ENCODE data around the gene SPAG17.

- TF ChIP-seq ESRRA (CRISPR knock-in tag; IDR thresholded peaks at IDR 0.05; ENCODE audit: borderline replicate concordance) (no peak), CTCF (IDR thresholded peaks at IDR 0.05) (no peak), ZNF121 (CRISPR knock-in tag; IDR thresholded peaks at IDR 0.05) (no peak), ATF1 (CRISPR knock-in tag; IDR thresholded peaks at IDR 0.05) (no peak), TCF7 (CRISPR knock-in tag; IDR thresholded peaks at IDR 0.05; ENCODE audit: low read depth) (no peak), RELA (CRISPR knock-in tag; IDR thresholded peaks at IDR 0.05; ENCODE audit: borderline replicate concordance) (no peak), GABPB1 (CRISPR knock-in tag; IDR thresholded peaks at IDR 0.05) (no peak)
- TF ChIP-seq, protein P1, sequence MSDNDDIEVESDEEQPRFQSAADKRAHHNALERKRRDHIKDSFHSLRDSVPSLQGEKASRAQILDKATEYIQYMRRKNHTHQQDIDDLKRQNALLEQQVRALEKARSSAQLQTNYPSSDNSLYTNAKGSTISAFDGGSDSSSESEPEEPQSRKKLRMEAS (CRISPR knock-in tag; IDR thresholded peaks at IDR 0.05), result no peak
- TF ChIP-seq, protein P2, sequence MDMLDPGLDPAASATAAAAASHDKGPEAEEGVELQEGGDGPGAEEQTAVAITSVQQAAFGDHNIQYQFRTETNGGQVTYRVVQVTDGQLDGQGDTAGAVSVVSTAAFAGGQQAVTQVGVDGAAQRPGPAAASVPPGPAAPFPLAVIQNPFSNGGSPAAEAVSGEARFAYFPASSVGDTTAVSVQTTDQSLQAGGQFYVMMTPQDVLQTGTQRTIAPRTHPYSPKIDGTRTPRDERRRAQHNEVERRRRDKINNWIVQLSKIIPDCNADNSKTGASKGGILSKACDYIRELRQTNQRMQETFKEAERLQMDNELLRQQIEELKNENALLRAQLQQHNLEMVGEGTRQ (CRISPR knock-in tag; IDR thresholded peaks at IDR 0.05), result no peak
- TF ChIP-seq, protein P3, sequence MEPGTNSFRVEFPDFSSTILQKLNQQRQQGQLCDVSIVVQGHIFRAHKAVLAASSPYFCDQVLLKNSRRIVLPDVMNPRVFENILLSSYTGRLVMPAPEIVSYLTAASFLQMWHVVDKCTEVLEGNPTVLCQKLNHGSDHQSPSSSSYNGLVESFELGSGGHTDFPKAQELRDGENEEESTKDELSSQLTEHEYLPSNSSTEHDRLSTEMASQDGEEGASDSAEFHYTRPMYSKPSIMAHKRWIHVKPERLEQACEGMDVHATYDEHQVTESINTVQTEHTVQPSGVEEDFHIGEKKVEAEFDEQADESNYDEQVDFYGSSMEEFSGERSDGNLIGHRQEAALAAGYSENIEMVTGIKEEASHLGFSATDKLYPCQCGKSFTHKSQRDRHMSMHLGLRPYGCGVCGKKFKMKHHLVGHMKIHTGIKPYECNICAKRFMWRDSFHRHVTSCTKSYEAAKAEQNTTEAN (CRISPR knock-in tag; IDR thresholded peaks at IDR 0.05), result no peak
- TF ChIP-seq, protein P4, sequence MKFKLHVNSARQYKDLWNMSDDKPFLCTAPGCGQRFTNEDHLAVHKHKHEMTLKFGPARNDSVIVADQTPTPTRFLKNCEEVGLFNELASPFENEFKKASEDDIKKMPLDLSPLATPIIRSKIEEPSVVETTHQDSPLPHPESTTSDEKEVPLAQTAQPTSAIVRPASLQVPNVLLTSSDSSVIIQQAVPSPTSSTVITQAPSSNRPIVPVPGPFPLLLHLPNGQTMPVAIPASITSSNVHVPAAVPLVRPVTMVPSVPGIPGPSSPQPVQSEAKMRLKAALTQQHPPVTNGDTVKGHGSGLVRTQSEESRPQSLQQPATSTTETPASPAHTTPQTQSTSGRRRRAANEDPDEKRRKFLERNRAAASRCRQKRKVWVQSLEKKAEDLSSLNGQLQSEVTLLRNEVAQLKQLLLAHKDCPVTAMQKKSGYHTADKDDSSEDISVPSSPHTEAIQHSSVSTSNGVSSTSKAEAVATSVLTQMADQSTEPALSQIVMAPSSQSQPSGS (CRISPR knock-in tag; IDR thresholded peaks at IDR 0.05; ENCODE audit: borderline replicate concordance, low read depth), result no peak
Observed at GRCh38 chr1:117952386-117952785, 232.6 kb downstream of the SPAG17 start.

All from WTC11 (cell line).